CD4-positive, alpha-beta T cell treated with Interleukin-4 for 4 hours (primary cell): ENCODE results near the gene FOXA2.
"Not testable (repeated sequence)": the region's sequence is repeated elsewhere in the genome, so short reads cannot be mapped to it uniquely, and the experiment has no call there.

ENCODE experiments used
- DNase-seq: peaks from one replicate; pipeline ENCODE4 v3.0.0-alpha.2; 2020

The FOXA2 gene

DNA sequence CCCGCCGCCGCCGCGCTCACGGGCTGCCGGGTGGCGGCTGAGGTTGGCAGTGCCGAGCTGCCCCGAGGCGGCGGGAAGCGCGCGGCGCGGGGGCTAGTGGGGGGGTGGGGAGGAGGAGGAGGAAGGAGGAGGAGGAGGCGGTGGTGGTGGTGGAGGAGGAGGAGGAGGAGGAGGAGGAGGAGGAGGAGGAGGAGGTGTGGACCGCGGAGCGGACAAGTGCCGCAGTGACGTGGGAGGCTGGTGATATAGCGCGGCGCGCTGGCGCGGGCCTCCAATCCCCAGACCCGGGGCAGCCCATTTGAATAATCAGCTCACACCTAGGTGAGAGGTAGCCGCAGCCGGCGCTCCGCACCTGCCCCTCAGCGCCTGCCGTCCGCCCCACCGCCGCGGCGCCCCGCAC, at the start of gene FOXA2:
Gene FOXA2 (minus strand): TSS at position 51 of the 400 bp plus-strand sequence. CDS start 294 bp downstream, outside the sequence.
- no peak for DNase-seq

DNA sequence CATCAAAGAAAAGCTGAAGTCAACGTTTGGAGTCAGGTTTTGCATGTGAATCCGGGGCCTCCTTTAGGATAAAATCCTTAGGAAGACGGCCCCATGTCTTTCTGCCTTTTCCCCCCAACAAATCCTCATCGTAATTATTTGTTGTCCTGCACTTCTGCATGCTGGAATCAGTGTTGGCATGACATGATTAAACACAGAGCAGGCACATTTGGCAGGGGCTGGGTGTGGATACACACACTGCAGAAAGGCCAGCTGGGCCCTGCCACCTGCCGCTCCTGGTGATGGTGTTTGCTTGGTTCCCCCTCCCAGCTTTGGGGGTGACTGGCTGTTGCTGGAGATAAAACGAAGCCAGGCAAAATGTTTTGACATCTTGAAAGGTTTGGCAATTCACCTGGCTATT, 46.3 kb upstream of the FOXA2 start:
- no peak for DNase-seq

DNA sequence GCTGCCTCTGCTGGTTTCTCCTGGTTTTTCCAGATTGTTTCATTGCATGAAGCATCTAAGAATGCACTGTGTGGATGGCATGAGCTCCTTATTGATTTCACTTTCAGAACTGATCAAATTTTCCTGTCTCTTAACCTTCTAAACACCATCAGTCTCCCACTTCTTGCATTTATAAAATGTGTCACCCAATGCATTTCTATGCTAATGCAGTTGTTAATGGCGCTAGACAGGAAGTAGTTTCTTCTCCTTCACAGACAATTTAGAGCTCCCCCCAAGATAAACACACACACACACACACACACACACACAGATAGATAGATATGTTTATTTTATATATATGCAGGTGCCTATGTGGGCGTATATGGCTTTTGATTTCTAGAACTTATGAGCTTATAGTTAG, 45.6 kb upstream of the FOXA2 start:
- no peak for DNase-seq

DNA sequence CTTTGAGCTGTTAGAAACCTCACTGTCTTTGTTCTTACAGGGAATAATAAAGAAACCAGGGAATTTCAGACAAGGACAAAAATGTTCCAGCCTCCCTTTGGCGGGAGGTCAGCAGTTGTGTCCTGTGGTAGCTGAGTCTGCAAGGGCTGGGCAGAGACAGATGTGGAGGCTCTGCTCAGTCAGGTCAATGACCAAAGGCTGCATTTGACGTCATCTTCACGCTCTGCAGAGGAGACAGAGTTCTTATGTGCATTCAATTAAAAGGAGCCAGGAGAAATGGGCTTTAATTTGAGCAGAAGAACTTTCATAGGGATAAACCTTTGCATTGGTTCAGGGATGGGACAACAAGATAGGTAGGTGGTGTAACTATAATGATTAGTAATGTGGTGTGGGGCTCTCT, 45.1 kb upstream of the FOXA2 start:
- no peak for DNase-seq

DNA sequence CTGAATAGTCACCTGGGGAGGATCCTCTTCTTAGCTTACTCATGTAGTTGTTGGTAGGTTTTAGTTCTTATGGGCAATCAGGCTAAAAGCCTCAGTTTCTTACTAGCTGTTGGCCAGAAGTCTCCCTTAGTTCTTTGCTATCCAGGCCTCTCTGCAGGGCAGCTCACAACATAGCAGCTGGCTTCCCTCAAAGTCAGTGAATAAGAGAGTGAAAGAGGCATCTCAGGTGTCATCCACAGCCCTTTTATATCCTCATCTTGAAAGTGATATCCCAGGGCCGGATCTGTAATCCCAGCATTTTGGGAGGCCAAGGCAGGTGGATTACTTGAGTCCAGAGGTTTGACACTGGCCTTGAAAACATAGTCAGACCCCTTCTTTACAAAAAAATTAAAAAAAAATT, 42.1 kb upstream of the FOXA2 start:
- DNase-seq, result no peak

DNA sequence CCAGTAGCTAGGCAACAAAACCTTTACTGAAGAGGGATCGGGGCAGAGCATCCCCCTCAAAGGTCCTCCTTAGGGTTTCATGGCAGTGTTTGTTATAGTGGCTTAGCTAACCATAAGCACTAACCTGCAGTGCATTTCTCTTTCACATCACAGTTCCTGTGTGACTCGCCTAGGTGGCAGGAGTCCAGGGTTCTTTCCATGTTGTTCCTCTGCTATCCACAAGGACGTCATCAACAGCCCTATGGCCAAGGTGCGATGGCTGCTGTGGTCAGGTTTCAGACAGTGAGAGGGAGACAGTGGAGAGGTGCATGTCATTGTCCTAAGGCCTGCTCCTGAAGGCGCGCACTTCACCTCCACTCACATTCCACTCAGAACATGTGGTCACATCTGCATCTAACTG, 38.8 kb upstream of the FOXA2 start:
- no peak for DNase-seq

DNA sequence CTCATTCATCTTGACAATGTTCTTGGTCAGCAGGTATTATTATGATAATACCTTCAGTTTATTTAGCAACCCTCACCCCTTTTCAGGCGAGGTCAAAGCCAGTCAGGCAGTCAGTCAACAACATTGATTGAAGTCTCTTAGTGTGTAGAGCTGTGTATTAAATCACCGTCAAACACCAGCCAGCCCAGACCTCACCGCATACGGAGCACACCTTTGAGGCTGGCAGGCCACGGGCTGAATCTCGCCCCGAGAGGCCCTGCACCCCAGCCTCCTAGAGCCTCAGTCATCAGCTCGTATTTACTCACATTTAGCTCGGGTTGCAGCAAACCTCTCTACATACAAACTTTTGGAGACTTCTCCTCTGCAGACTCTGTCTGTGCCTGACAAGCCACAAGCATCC, 36.0 kb upstream of the FOXA2 start:
- no peak for DNase-seq

DNA sequence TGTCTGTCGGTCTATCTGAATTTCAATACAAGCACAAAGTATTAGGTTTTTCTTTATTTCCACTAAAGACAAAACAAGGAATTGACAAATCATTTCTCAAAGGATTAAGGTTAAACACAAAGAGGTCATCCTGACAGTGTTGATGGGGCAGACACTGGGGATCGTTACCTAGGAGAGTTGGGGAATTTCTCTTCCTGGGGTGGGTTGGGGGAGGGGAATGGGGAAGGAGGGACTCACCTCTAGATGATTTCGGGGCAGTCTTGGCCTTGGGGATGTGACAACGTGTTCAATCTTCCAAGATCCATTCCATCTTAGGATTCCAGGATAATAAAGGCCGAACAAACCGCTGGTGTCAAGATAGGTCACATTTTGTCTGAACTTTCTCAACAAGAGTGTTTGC, 35.4 kb upstream of the FOXA2 start:
- DNase-seq, result no peak

DNA sequence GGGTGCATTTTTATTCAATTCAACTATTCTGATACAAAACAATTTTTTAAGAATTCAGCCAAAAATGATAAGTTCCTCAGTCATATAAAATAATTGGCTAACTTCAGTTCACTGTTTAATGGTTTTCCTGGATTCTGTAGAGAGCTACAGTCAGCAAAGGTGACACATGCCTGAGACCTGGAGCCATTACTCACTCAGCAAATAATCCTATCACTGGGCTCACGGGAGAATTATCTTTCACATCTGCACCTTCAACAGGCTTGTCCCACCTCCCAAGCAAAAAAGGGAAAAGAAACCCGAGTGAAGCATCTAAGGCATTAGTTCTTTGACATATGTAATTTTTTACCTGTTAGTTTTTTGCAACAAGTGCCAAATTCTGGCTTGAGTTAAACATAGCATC, 34.9 kb upstream of the FOXA2 start:
- DNase-seq, result no peak

DNA sequence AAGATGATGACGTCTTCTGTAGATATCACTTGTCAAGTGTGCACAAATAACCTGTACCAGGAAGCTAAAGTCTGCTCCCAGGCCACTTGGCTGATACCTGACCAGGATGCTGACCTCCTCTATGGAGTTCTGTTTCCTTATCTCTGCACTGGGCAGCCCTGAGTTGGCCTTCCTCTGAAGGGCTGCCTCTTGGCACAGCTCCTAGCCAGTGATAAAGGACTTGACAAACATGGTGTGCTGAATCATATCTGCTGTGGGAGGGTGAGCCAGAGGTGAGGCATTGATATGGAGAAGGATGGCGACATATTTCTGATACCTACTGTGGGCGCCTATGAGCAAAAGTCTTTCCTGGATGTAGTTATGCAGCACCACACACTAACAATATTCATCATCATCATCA, 32.8 kb upstream of the FOXA2 start:
- DNase-seq, result no peak

DNA sequence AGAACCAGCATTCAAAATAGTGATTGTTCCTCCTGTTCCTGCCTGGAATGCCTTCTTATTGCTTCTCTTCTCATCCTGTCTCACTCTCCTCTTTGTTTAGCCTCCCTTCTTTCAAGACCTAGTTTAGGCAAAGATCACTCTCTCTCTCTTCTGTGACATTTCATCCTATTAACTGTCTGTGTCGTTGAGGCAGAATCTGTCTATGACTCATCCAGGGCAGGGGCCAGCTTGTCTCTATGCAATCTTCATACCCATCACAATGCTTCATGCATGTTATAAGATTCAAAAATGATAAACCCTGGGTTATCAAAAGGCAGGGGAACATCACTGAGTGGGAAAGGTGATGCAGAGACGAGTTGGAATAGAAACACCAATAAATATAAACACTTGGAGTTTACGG, 32.2 kb upstream of the FOXA2 start:
- DNase-seq, result no peak

DNA sequence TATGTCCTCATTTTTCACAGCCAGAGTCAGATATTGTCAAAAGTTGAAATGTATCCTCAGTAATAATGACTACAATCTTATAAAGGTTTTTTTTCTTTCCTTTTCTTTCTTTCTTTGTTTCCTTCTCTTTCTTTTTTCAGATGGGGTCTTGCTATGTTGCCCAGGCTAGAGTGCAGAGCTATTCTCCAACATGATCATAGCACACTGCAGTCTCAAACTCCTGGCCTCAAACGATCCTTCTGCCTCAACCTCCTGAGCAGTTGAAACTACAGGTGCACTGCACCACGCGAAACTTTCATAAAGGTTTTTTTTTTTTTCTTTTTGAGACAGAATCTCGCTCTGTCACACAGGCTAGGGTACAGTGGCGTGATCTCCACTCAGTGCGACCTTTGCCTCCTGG, 31.1 kb upstream of the FOXA2 start:
- no peak for DNase-seq

DNA sequence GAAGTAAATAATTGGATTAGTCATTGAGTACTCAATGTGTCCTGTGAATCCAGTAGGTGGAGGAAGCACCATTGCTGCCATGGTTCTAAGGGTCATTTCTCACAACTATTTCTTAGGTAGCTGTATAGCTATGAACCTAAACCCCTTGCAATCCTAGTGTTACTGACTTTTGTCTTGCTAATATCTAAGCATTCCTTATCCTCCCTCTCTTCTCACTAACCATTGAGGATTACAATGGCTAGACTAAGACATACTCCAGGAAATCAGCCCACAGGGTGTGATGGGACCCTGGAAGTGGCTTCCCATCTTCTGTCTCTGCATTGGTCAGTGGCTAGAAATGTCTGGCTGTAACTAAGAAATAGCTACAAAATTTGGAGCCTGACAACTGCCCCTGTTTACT, 27.3 kb upstream of the FOXA2 start:
- no peak for DNase-seq

DNA sequence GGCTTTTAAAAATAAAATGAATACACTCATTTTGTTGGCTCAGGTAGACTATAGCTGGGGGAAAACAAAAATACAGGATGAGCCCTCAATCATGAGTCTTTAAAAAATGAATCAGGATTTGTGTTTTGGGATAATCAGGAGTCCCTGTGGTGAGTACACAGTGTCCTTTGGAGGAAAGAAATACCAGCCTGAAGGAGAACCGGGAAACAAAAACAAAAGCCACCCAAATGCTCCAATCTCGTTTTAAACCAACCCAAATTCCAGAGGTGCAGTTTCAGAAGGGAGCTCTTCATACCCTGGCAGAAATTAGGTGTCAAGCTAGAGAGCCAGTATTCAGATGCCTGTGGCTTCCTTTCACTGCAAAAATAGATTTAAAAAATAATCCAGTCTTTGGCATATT, 23.3 kb upstream of the FOXA2 start:
- no peak for DNase-seq

DNA sequence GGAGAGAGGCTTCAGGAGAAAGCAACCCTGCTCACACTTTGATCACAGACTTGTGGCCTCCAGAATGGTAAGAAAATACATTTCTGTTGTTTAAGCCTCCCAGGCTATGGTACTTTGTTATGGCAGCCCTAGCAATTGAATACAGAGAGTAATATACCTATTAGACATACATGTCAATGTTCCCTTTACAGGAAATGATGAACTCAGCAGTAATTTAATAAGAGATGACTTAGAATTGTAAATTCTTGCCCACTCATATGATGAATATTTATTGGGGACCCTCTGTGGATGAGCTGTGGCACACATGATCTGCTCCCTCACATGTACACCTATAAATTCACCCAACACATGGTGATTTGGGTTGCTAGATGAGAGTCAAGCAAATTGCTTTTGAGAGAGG, 20.4 kb upstream of the FOXA2 start:
- DNase-seq, result no peak

DNA sequence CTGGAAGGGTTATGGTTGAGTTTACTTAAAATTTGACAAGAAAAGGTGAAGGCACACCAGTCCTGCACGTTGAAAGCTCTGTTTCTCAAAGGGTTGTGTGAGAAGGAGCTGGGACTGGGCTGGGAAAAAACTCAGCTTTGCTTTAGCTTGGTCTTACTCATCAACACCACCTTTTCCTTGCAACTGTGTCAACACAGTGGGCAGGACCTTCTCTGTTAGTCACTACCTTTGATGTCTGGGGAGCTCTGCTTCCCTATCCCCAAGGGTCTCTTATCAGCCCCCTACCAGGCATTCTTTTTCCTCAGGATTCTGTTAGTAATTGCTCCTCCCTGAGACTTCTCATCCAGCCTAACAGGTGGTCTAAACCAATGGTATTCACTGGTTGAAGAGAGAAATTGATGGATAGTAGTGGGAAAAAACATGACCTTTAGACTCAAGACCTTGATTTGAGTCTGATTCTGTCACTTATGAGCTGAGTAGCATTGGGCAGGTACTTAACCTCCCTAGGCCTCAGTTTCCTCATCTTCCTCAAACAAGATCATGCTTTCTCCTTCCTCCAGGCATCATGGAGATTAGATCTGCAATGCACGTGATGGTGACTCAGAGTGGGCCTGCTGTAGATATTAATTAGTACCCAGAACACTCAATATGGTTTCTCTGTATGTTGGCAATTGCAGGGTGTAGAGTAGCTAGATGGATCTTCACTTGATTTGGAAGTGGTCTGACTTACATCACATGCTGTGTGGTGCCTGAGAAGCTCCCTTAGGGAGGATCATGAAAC, 17.2 kb upstream of the FOXA2 start:
- DNase-seq, result no peak

DNA sequence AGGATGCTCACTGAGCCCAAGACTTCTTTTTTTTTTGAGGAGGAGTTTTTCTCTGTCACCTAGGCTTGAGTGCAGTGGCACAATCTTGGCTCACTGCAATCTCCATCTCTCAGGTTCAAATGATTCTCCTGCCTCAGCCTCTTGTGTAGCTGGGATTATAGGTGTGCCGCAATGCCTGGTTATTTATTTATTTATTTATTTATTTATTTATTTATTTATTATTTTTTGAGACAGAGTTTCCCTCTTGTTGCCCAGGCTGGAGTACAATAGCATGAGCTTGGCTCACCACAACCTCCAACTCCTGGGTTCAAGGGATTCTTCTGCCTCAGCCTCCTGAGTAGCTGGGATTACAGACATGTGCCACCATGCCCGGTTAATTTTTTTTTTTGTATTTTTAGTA, 14.9 kb upstream of the FOXA2 start:
- not testable (repeated sequence) for DNase-seq

DNA sequence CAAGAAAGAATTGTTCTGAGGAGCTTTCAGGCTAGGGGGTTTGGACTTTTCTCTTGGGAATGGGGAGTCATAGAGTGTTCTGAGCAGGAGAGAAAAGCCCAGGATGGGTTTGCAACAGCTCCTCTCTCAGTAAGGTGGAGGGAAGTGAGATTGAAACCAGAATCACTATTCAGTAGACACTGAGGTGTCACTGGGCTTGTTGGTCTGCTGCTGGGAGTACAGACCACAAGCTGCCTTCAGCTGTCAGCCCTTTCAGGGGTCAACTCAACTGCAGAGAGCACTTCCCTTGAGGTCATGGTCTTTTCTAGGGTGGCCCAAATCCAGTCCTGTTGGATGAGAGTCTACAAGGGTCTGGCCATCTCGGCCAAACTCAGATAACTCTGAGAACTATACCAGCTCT, 12.9 kb upstream of the FOXA2 start:
- no peak for DNase-seq

DNA sequence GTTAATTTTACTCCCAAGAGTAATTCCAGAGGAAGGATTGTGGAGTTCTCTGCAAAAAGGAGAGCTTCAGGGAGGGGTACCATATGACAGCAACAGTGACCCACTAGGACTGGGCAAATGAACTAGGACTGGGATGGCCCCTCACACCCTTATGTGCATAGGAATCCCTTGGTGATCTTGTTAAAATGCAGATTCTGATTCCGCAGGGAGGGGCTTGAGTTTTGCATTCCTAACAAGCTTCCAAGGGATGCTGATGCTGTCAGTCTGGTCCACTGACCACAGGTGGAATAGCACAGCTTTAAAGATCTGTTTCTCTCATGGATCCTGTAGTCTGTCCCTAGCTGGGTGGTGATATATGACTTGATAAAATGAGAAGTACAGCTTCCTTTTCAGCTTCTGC, 6.3 kb upstream of the FOXA2 start:
- no peak for DNase-seq

DNA sequence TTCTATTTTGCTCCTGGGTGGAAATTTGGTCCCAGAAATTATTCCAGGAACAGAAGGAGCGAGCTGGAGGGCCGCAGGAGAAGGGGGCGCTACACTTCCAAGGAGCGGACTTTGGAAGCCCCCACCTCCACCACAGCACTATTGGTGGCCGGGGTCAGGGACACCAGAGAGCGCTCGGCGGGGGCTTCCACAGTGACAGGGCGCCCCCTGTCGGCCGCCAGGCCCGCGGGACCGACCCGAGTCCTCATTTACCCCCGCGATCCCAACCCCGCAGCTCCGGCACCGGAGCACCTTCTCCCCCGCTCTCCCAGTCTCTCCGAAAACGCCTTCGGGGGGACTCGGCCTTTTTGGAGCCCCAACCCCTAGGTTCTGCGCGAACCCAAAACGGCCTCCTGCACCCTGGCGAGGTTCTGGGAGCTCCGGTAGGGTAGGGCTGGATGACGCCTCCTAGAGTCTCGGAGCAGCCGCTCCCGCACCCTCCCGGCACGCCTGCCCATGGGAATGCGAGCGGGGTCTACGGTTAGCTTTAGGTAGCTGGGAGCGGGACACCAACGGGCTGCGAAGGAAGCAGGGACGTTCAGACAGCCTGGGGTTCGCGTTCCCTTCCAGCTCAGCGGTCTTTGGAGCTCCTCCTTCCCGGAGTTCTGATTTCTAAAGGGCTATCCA, 2.4 kb upstream of the FOXA2 start:
- DNase-seq, result no peak

DNA sequence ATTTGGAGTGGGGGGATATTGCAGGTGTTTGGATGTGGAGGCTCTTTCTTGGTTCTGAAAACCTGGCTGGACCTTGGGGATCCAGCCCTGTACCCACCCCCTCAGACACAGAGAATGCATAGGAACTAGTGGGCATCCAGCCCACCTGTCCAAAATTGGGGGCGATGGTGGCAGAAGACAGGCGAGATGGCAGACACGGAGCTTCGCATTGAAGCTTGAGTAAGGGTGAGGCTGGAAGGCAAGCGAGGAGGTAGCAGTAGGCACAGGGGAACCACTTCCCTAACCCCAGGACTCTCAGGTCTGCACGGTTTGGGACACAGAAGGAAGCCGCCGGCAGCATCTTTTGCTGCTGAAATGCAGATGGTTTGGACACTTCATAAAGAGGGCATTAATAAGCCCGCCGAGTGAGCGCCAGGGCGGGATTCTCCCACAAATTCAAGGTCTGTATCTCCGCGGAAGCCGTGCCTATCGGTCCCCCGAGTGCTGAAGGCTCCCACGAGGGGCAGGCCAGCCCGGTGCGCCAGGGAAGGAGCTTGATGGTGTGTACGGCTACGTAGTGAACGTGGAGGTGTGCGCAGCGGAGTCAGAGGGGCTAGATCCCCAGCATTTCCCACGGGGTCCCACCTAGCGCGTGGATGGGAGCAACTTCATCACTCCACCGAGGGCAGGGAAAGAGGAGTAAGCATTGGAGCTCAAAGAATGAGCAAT, 1.6 kb upstream of the FOXA2 start:
- no peak for DNase-seq

DNA sequence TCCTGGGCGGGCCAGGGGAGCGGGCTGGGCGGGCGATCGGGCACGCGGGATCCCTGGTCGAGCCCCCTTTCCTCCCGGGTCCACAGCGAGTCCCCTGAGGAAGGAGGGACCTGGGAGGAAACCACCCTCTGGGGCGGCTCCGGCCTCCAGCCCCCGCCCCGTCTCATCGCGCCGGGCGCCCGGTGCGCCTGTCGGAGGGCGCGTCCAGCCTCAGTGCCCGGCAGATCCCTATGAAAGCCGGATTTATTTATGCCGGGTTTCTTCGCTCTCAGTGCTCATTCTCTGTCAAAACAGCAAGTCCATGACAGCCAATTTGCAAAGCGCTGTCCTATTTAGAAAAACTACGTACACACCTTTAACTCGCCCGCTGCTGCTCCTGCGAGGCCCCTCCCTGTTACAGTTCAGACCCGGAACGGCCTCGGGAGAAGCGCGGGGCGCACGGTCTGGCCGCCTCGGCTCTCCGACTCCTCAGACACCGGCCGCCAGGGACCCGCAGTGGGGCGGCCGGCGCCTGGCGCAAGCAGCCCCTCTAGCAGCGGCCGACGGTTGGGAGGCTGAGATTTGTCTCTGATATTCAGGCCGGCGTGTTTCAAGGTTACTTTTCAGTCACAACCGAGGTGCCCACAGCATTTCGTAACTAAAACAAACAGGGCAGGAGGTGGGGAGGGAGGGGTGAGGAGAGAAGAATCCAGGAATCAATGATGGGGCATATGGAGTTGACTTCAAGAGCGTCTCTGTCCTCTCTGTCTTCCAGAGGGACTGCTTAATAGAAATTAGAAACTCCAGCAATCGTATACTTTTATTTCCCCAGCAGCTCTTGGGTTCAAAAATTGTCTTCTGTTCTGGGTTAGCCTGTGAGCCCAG, 782 bp upstream of the FOXA2 start:
- DNase-seq, result no peak
